ENCODE results near the gene UBE4B. TPM values are rescaled to one million over a fixed set of nuclear protein-coding genes. Genes with fewer than 3 reads are reported as not detected.
"Not testable (repeated sequence)": the region's sequence is repeated elsewhere in the genome, so short reads cannot be mapped to it uniquely, and the experiment has no call there.

Gene UBE4B
- total and polyA plus RNA-seq, 4 donors: 9.9 to 51.0 (median 28.2) TPM

DNA sequence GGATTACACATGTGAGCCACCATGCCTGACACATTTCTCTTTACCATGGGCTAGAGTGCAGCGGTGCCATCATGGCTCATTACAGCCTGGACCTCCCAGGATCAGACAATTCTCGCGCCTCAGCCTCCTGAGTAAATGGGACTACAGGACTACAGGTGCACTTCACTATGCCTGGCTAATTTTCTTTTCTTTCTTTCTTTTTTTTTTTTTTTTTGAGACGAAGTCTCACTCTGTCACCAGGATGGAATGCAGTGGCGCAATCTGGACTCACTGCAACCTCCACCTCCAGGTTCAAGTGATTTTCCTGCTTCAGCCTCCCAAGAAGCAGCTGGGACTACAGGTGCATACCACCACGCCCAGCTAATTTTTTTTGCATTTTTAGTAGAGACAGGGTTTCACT, 162.8 kb downstream of the UBE4B start:
- peaks cover 0 to 4% (median 0%) of the 10 kb centered on the region in 5 donors for H3K4me1 ChIP-seq (ENCODE audit: control insufficient read depth in 5 of 5, insufficient read depth in 5 of 5, low read length in 5 of 5)
- no peaks in the 10 kb centered on the region for H3K36me3 ChIP-seq (ENCODE audit: control insufficient read depth in 4 of 4, insufficient read depth in 4 of 4, low read length in 4 of 4)
- no peak overlapping the region for H3K4me3 ChIP-seq
- H3K27me3 ChIP-seq (ENCODE audit: control insufficient read depth in 3 of 3, insufficient read depth in 3 of 3, low read length in 2 of 3): no peaks in the 10 kb centered on the region
- WGBS, 2 donors: 87 to 95% methylated on average over 6 of the region's 6 CpGs
- no peak overlapping the region for H3K27ac ChIP-seq (ENCODE audit: low read depth in 1 of 2, low read length in 1 of 2)
- TF ChIP-seq, protein P1, sequence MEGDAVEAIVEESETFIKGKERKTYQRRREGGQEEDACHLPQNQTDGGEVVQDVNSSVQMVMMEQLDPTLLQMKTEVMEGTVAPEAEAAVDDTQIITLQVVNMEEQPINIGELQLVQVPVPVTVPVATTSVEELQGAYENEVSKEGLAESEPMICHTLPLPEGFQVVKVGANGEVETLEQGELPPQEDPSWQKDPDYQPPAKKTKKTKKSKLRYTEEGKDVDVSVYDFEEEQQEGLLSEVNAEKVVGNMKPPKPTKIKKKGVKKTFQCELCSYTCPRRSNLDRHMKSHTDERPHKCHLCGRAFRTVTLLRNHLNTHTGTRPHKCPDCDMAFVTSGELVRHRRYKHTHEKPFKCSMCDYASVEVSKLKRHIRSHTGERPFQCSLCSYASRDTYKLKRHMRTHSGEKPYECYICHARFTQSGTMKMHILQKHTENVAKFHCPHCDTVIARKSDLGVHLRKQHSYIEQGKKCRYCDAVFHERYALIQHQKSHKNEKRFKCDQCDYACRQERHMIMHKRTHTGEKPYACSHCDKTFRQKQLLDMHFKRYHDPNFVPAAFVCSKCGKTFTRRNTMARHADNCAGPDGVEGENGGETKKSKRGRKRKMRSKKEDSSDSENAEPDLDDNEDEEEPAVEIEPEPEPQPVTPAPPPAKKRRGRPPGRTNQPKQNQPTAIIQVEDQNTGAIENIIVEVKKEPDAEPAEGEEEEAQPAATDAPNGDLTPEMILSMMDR (IDR thresholded peaks at IDR 0.05; ENCODE audit: control extremely low read depth, extremely low read depth): no peak
- ATAC-seq (ENCODE audit: insufficient read depth, low FRiP score) (no peak), DNase-seq (no peak)
- H3K9ac ChIP-seq (ENCODE audit: insufficient read depth in 1 of 2, low read length in 2 of 2): no peak overlapping the region
- no peaks in the 10 kb centered on the region for H3K9me3 ChIP-seq (ENCODE audit: control insufficient read depth in 4 of 4, insufficient read depth in 3 of 4, low read length in 3 of 4)

DNA sequence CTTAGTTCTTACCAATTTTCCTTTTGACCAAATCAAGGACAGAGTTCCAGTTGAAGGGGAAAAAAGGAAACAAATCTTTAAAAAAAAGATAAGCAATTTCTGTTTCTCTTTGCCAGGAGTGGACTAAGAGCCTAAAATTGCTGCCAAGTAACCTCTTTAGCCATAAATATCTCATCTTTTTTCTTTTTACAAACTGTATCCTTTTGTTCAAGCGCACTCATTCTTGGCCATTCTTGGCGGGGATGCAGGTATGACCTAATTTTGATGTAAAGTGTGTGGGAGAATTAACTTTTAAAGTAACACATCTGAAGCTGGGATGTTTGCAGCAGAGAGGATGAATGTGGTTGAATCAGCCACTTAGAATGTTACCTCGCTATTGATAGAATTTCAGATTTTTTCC, 164.2 kb downstream of the UBE4B start:
- Histone ChIP-seq H3K9me3 (ENCODE audit: control insufficient read depth in 4 of 4, insufficient read depth in 3 of 4, low read length in 3 of 4) (no peaks in the 10 kb centered on the region), H3K36me3 (ENCODE audit: control insufficient read depth in 4 of 4, insufficient read depth in 4 of 4, low read length in 4 of 4) (no peaks in the 10 kb centered on the region), H3K9ac (ENCODE audit: insufficient read depth in 1 of 2, low read length in 2 of 2) (peak overlapping the region in 1 of 2 donors; percentile 3), H3K27ac (ENCODE audit: low read depth in 1 of 2, low read length in 1 of 2) (no peak overlapping the region), H3K4me1 (ENCODE audit: control insufficient read depth in 5 of 5, insufficient read depth in 5 of 5, low read length in 5 of 5) (peaks cover 0 to 4% (median 0%) of the 10 kb centered on the region in 5 donors), H3K27me3 (ENCODE audit: control insufficient read depth in 3 of 3, insufficient read depth in 3 of 3, low read length in 2 of 3) (no peaks in the 10 kb centered on the region), H3K4me3 (no peak overlapping the region)
- TF ChIP-seq, protein P1 (IDR thresholded peaks at IDR 0.05; ENCODE audit: control extremely low read depth, extremely low read depth): no peak
- DNase-seq (peak in 2 of 3 donors; percentile 4 to 32), ATAC-seq (ENCODE audit: insufficient read depth, low FRiP score) (no peak)
- WGBS, 2 donors: 52 to 87% methylated on average over 3 of the region's 3 CpGs

DNA sequence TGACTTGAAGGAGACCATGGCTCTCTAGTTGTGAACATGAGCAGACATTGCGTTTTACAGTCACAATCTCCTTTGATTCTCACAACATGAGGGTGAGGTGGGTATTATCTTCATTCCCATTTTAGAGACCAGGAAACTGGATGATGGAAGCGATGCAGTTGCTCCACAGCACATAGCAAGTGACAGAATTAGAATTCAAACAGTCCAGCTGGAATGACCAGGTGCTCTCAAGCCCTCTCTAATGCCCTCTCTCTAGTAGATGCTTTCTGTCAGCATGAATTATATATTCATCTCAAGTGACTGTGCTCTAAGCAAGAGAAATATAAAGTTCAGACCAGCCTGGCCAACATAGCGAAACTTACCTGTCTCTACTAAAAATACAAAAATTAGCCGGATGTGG, 167.9 kb downstream of the UBE4B start:
- H3K9me3 ChIP-seq (ENCODE audit: control insufficient read depth in 4 of 4, insufficient read depth in 3 of 4, low read length in 3 of 4): no peaks in the 10 kb centered on the region
- H3K27ac ChIP-seq (ENCODE audit: low read depth in 1 of 2, low read length in 1 of 2): no peak overlapping the region
- H3K9ac ChIP-seq (ENCODE audit: insufficient read depth in 1 of 2, low read length in 2 of 2): no peak overlapping the region
- WGBS, 2 donors: 93 to 94% methylated on average over 4 of the region's 4 CpGs
- DNase-seq (no peak), ATAC-seq (ENCODE audit: insufficient read depth, low FRiP score) (no peak)
- TF ChIP-seq, protein P1 (IDR thresholded peaks at IDR 0.05; ENCODE audit: control extremely low read depth, extremely low read depth): no peak
- H3K4me3 ChIP-seq: no peak overlapping the region
- peaks cover 0 to 4% (median 0%) of the 10 kb centered on the region in 5 donors for H3K4me1 ChIP-seq (ENCODE audit: control insufficient read depth in 5 of 5, insufficient read depth in 5 of 5, low read length in 5 of 5)
- H3K36me3 ChIP-seq (ENCODE audit: control insufficient read depth in 4 of 4, insufficient read depth in 4 of 4, low read length in 4 of 4): no peaks in the 10 kb centered on the region
- H3K27me3 ChIP-seq (ENCODE audit: control insufficient read depth in 3 of 3, insufficient read depth in 3 of 3, low read length in 2 of 3): no peaks in the 10 kb centered on the region

DNA sequence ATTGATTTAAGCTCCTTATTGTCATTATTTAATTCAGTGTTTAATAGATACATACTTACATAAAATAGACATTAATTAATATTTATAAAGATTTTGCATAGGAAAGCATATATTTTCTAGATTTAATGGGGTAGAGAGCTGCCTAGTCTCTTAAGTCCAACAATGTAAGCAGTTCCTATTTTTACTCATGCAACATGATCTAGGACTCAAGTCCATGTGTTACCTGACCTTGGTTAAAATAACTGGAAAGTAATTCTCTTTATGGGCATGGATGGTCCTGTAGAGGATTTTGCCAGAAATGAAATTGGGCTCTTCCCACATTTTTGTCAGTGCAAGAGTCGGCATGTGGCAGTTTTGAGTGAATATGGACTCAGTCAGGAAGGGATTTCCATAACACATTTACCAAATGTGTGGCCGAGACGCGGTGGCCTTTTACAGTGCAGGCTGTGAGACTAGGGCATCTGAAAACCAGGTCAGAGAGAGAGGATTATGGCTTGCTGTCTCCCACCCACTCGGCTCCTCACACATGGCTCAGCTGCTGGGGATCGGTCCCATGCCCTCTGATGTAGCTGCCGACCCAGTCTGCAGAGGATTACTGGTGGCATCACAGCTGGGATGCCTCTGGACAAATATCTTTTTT, 171.4 kb downstream of the UBE4B start:
- Histone ChIP-seq H3K9ac (ENCODE audit: insufficient read depth in 1 of 2, low read length in 2 of 2) (no peak overlapping the region), H3K27ac (ENCODE audit: low read depth in 1 of 2, low read length in 1 of 2) (no peak overlapping the region), H3K9me3 (ENCODE audit: control insufficient read depth in 4 of 4, insufficient read depth in 3 of 4, low read length in 3 of 4) (no peaks in the 10 kb centered on the region), H3K4me1 (ENCODE audit: control insufficient read depth in 5 of 5, insufficient read depth in 5 of 5, low read length in 5 of 5) (no peaks in the 10 kb centered on the region), H3K27me3 (ENCODE audit: control insufficient read depth in 3 of 3, insufficient read depth in 3 of 3, low read length in 2 of 3) (no peaks in the 10 kb centered on the region), H3K36me3 (ENCODE audit: control insufficient read depth in 4 of 4, insufficient read depth in 4 of 4, low read length in 4 of 4) (no peaks in the 10 kb centered on the region), H3K4me3 (no peak overlapping the region)
- DNase-seq: no peak
- TF ChIP-seq, protein P1 (IDR thresholded peaks at IDR 0.05; ENCODE audit: control extremely low read depth, extremely low read depth): no peak
- 74 to 87% methylated on average over 7 of the region's 7 CpGs for WGBS, 2 donors
- ATAC-seq (ENCODE audit: insufficient read depth, low FRiP score): no peak

DNA sequence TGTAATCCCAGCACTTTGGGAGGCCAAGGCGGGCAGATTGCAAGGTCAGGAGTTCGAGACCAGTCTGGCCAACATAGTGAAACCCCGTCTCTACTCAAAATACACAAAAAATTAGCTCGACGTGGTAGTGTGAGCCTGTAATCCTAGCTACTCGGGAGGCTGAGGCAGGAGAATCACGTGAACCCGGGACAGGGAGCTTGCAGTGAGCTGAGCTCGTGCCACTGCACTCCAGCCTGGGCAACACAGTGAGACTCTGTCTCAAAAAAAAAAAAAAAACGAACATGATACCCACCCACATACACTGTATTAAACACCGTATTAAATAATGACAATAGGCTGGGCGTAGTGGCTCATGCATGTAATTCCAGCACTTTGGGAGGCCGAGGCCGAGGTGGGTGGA, 172.4 kb downstream of the UBE4B start:
- 89 to 96% methylated on average over 14 of the region's 14 CpGs for WGBS, 2 donors
- H3K27me3 ChIP-seq (ENCODE audit: control insufficient read depth in 3 of 3, insufficient read depth in 3 of 3, low read length in 2 of 3); H3K4me1 ChIP-seq (ENCODE audit: control insufficient read depth in 5 of 5, insufficient read depth in 5 of 5, low read length in 5 of 5); H3K36me3 ChIP-seq (ENCODE audit: control insufficient read depth in 4 of 4, insufficient read depth in 4 of 4, low read length in 4 of 4); H3K9ac ChIP-seq (ENCODE audit: insufficient read depth in 1 of 2, low read length in 2 of 2); DNase-seq; ATAC-seq (ENCODE audit: insufficient read depth, low FRiP score); H3K4me3 ChIP-seq; H3K9me3 ChIP-seq (ENCODE audit: control insufficient read depth in 4 of 4, insufficient read depth in 3 of 4, low read length in 3 of 4); H3K27ac ChIP-seq (ENCODE audit: low read depth in 1 of 2, low read length in 1 of 2): not testable (repeated sequence)

Measured in lung (tissue), 12 donors.